NCI-H2171 (cell line): ENCODE data around the gene SLC35F3.

Experiments used
- DNase-seq: peaks from one replicate; lab custom pipeline; 2025; lab: John Stamatoyannopoulos, UW

The SLC35F3 gene

GRCh38 chr1:234320069-234320468 lies 415.6 kb downstream of the SLC35F3 start:
- no peak for DNase-seq

DNA sequence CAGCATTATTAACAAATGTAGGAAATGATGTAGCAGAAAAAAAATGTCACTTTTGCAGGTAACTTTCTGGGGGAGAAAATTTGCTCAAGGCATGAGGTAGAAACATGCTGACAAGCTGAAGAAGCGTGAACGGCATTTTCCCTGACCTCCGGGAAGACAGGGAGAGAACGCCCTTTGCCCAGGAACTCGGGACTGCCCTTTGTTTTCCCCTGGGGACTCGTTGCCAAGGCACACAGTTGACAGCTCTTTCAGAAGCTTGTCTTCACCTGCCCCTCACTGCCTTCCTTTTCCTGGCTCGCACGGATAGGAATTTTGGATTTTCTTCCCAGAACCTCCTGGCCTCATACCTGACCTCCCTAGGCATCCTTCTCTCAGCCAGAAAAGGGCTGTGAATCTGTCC lies 416.1 kb downstream of the SLC35F3 start:
- no peak for DNase-seq

- DNase-seq = no peak
These were observed 416.8 kb downstream of the SLC35F3 start for GRCh38 chr1:234321231-234321630.

DNA sequence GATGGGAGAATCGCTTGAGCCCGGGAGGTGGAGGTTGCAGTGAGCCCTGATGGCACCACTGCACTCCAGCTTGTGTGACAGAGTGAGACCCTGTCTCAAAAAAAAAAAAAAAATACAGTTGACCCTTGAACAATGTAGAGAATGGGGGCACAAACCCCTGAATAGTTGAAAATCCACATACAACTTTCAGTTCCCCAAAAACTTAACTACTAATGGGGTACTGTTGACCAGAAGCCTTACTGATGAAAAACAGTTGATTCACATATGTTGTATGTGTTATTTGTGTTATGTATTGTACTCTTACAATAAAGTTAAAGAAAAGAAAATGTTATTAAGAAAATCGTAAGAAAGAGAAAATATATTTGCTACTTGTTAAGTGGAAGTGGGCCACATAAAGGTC lies 417.6 kb downstream of the SLC35F3 start:
- DNase-seq = no peak

DNA sequence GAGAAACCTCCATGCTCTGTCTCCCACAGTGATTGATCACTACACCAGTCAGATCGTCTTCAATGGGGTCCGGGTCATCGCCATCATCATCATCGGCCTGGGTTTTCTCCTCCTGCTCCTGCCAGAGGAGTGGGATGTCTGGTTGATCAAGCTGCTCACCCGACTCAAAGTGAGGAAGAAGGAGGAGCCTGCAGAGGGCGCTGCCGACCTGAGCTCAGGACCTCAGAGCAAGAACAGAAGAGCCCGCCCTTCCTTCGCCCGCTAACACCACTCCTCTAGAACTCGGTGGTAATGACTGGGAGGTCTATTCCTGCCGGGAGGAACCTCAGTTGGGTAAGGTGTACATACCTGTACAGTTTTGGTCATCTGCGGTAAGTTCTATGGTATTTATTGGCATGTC lies 418.5 kb downstream of the SLC35F3 start:
- no peak for DNase-seq

DNA sequence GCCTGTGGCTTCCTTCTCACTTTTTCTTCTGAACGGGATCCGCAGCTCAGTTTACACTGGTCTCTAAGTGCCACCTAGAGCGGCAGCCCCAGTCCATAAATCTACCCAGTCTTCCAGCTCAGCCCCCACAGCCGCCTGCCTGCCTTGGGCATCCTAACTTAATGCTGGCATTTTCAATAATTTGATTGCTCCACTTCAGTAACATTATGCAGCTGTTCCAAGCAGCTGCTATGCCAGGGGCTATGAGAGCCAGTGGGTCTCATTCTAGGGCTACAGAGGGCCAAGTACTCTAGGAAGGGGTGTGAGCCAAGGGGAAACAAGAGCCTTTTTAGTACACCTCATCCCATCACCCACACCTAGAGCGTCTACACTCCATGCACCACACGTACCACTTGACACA lies 420.3 kb downstream of the SLC35F3 start:
- DNase-seq = no peak

- DNase-seq = no peak
These were observed 421.5 kb downstream of the SLC35F3 start for GRCh38 chr1:234325878-234326496.

DNA sequence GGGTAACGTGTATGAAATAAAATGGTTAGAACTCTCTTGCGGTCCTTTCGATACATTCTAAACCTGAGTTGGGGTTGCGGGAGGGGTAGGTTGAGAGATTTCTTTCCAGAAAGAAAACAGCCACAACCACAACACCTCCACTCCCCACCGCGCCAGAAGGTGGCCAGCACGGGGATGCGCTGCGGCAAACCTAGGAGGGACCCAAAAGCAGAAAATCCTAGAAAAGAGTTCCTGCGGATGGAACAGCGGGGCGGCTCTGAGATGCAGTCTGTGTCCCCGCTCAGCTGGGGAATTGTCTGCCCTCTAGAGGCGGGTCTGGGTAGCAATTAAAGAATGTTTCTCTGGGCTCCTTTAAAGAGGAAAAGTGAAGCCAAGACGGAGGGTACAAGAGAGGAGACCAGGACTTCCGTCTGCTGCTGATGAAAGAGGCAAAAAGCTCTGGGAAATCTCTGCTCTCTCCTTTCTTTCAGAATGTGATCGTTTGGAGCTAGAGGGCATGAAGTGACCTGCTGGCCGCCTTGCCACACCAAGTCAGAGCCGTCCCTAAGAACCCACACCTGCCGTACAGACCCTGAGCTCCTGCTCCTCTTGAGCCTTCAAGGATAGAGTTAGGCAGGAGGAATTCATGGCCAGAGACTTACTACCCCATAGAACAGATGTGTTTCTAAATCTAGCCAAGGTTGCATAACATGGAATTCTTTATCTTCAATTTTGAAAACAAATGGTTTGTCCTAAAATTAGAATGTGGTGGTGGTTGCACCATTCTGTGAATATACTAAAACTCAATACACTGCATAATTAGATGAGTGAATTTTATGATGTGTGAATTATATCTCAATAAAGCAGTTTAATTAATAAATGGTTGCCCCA lies 422.3 kb downstream of the SLC35F3 start:
- DNase-seq = no peak

GRCh38 chr1:234327577-234328164 lies 423.2 kb downstream of the SLC35F3 start:
- no peak for DNase-seq

GRCh38 chr1:234330843-234331215 lies 426.4 kb downstream of the SLC35F3 start:
- no peak for DNase-seq

DNA sequence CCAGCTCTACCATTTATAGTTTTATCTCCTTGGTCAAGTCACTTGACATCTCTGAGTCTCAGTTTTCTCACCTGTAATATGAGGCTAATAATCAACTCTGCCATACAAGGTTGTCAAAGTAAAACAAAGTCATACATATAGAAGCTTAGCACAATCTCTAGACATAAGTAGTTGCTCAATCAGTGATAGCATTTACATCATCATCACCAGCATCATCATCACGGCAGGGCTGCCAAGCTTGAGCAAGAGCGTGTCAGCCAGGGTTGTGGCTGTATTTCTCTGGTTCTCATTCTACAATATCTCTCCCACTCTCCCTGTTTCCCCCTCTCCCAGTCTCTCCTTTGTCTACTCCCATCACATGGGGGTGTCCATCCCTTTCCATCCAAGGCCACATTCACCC lies 427.0 kb downstream of the SLC35F3 start:
- DNase-seq = no peak

DNA sequence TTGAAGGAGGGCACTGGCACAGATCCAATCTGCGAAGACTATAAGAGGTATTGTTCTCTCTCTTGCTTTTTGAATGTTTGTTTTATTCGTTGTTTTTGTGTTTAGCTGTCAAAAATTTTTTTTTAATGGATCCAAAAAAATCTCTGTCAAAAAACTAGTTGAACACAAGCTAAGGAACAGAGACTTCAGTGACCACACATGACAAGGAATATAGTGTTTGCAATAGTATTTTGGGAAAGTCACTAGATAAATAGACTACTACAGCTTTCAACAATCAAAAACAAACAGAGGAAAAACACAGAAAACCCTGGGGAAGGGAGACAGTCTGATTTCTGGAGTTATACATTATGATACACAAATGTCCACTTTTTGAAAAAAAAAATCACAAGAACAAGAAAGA lies 431.9 kb downstream of the SLC35F3 start:
- no peak for DNase-seq

DNA sequence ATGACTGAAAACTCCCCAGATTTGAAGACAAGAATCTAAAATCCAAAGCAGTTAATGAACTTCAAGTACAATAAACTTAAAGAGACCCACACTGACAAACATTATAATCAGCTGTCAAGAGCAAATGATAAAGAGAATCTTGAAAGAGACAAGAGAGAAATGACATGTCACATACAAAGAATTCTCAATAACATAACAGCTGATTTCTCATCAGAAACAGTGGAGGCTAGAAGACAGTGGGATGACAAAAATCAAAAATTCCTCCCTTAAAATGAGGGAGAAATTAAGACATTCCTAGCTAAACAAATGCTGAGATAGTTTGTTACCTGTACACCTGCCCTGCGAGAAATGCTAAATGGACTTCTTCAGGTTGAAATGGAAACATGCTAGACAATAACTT lies 432.8 kb downstream of the SLC35F3 start:
- DNase-seq = no peak

GRCh38 chr1:234340528-234340927 lies 436.1 kb downstream of the SLC35F3 start:
- DNase-seq = no peak

GRCh38 chr1:234342774-234343173 lies 438.3 kb downstream of the SLC35F3 start:
- no peak for DNase-seq

GRCh38 chr1:234345237-234345636 lies 440.8 kb downstream of the SLC35F3 start:
- DNase-seq = no peak

- DNase-seq = no peak
These were observed 444.5 kb downstream of the SLC35F3 start for GRCh38 chr1:234348964-234349363.

DNA sequence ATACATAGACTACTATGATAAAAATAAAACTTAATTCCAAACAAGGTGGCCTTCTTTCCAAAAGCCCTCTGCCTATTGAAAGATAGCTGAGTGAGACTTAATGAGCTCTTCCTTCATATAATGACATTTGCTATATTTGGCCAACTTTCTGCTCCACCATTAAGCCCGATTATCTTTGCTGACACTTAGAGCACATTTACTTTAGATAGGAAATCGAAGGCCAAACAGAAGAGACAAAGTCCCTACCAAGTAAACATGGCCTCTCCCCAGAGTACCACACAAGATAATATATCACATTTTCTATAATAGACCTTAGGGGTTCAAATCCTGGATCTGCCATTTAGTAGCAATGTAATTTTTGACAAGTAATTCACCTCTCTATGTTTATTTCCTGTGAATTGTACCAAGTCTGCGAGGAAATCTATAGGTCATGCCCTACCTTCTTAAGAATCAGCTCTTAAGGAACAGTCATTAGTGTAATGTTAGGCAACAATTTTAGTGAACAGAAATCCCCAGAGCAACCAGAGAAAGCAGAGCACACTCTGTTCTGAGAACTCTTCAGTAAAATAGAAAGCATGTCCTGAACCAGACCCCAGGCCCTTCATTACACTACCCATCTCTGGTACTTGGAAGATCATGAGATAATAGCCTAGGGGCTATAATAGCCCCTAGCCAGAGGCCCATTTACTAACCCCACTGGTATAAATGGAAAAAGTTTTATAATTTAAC lies 451.5 kb downstream of the SLC35F3 start:
- DNase-seq = no peak

DNA sequence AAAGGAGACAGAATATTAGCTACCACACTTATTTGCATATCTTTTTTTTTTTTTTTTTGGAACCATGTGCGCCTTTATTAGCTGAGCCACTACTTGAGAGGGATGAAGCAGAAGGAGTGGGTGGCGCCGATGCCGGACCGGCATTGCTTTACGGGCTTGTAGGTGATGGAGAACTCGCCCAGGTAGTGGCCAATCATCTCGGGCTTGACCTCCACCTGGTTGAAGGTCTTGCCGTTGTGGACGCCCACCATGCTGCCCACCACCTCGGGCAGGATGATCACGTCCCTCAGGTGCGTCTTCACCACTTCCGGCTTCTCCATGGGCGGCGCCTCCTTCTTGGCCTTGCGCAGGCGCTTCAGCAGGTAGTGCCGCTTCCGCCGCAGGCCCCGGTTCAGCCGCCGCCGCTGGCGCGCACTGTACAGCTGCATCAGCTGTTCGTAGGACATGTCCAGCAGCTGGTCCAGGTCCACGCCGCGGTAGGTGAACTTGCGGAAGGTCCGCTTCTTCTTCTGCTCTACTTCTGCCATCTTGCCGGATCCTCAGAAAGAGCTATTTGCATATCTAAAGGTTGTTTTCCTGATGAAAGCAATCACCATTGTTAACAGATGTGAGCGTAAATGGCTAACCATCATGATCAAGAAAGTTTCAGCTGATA lies 452.3 kb downstream of the SLC35F3 start:
- DNase-seq = peak; percentile 67

- no peak for DNase-seq
These were observed 453.4 kb downstream of the SLC35F3 start for GRCh38 chr1:234357831-234358230.

GRCh38 chr1:234361102-234361603 lies 456.7 kb downstream of the SLC35F3 start:
- no peak for DNase-seq

DNA sequence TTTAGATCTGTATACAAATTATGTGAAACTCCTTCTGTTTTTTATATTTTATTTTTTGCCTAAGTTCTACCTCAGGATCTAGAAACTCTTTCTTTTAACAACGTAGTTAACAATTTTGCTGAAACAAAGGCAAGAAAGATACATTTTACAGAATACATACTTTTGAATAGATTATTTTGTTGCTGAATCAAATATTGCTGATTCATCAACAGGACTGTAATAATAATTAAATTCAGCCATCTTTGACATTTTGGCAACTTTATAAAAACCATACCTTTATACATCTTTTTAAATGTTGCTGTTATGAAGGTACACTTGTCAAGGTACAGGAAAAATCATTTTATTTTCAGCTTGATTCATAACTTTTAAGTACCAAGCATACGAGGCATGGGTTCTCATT lies 458.1 kb downstream of the SLC35F3 start:
- DNase-seq = no peak
